Neural progenitor cell (in vitro differentiated cells): ENCODE measurements around the gene NRG3. TPM values are rescaled to one million over a fixed set of nuclear protein-coding genes. Genes with fewer than 3 reads are reported as not detected.

Experiments used
- DNase-seq: peaks from one replicate; pipeline ENCODE4 v3.0.0-alpha.2; 2016; ENCODE audit warnings: low spot score
- H2AFZ ChIP-seq: fragments of 200-600 bp; sonication (generic); replicated peaks from 2 replicates; pipeline ENCODE4 v1.6.1; 2016; ENCODE audit warnings: antibody characterized with exemption
- H3F3A ChIP-seq: fragments of 200-600 bp; sonication (generic); 2 replicates; pipeline ENCODE4 v1.6.1; 2016; ENCODE audit warnings: antibody characterized with exemption, low read depth
- H3K27ac ChIP-seq: fragments of 200-600 bp; sonication (generic); 2 replicates; pipeline ENCODE4 v1.5.1; 2016; ENCODE audit warnings: mild to moderate bottlenecking
- H3K27me3 ChIP-seq: fragments of 200-600 bp; sonication (generic); 2 replicates; pipeline ENCODE4 v1.6.1; 2016; ENCODE audit warnings: mild to moderate bottlenecking, moderate library complexity
- H3K36me3 ChIP-seq: fragments of 200-600 bp; sonication (generic); 2 replicates; pipeline ENCODE4 v1.5.1; 2016
- H3K4me1 ChIP-seq: fragments of 200-600 bp; sonication (generic); 2 replicates; pipeline ENCODE4 v1.6.1; 2016; ENCODE audit warnings: mixed run types
- H3K4me2 ChIP-seq: fragments of 200-600 bp; sonication (generic); 2 replicates; pipeline ENCODE4 v1.6.1; 2016
- H3K4me3 ChIP-seq: fragments of 200-600 bp; sonication (generic); 2 replicates; pipeline ENCODE4 v1.5.1; 2016
- H3K79me2 ChIP-seq: fragments of 200-600 bp; sonication (generic); 2 replicates; pipeline ENCODE4 v1.6.1; 2016; ENCODE audit warnings: low read depth
- H3K9ac ChIP-seq: fragments of 200-600 bp; sonication (generic); 2 replicates; pipeline ENCODE4 v1.6.1; 2016
- H3K9me3 ChIP-seq: fragments of 200-600 bp; sonication (generic); 2 replicates; pipeline ENCODE4 v1.5.1; 2016; ENCODE audit warnings: low read depth
- H4K20me1 ChIP-seq: fragments of 200-600 bp; sonication (generic); 2 replicates; pipeline ENCODE4 v1.6.1; 2016; ENCODE audit warnings: low read depth
- H3K27ac Mint-ChIP-seq: 3 replicates; pipeline ENCODE4 v1.8.0; 2021; ENCODE audit warnings: mixed read lengths
- H3K27me3 Mint-ChIP-seq: 2 replicates; pipeline ENCODE4 v1.8.0; 2022; ENCODE audit warnings: low read depth, mild to moderate bottlenecking, inconsistent platforms, moderate library complexity, mixed read lengths; ENCODE audit not compliant: insufficient read depth
- H3K36me3 Mint-ChIP-seq: 3 replicates; pipeline ENCODE4 v1.8.0; 2021; ENCODE audit warnings: mixed read lengths
- H3K4me1 Mint-ChIP-seq: 3 replicates; pipeline ENCODE4 v1.8.0; 2021; ENCODE audit warnings: mixed read lengths
- H3K4me3 Mint-ChIP-seq: 3 replicates; pipeline ENCODE4 v1.8.0; 2021; ENCODE audit warnings: mild to moderate bottlenecking, moderate library complexity, mixed read lengths
- H3K9me3 Mint-ChIP-seq: 3 replicates; pipeline ENCODE4 v1.8.0; 2020; ENCODE audit warnings: mixed read lengths
- CTCF ChIP-seq: fragments of 200-600 bp; sonication (generic); IDR thresholded peaks from 2 replicates; pipeline ENCODE4 v1.5.1; 2017; ENCODE audit warnings: antibody characterized with exemption, mild to moderate bottlenecking
- EZH2 ChIP-seq: fragments of 200-600 bp; sonication (generic); IDR thresholded peaks from 2 replicates; pipeline ENCODE4 v1.6.1; 2017; ENCODE audit warnings: antibody characterized with exemption, mild to moderate bottlenecking, moderate library complexity
- EZH2phosphoT487 ChIP-seq: fragments of 200-600 bp; sonication (generic); IDR thresholded peaks from 2 replicates; pipeline ENCODE4 v1.6.1; 2017; ENCODE audit warnings: antibody characterized with exemption
- total RNA-seq: library from RNA; depleted of rRNA; stranded (reverse); fragments of >200 nt; gene quantifications from 2 replicates; pipeline ENCODE4 v1.2.3, GENCODE V29; 2015; ENCODE audit warnings: low replicate concordance

NRG3 gene
- total RNA-seq, 1 donor from 2014 or later = 1.9 TPM

GRCh38 chr10:82212753-82213152, 337.8 kb downstream of the NRG3 start:
- H3K9me3 ChIP-seq = no peaks in the 10 kb centered on the region
- no peaks in the 10 kb centered on the region for H3K27me3 ChIP-seq
- H3K9me3 Mint-ChIP-seq = no peaks in the 10 kb centered on the region
- peaks cover 8% of the 10 kb centered on the region for H3K4me1 Mint-ChIP-seq
- H3K27ac Mint-ChIP-seq = no peak overlapping the region
- no peaks in the 10 kb centered on the region for H3F3A ChIP-seq
- no peaks in the 10 kb centered on the region for H3K79me2 ChIP-seq
- H3K27me3 Mint-ChIP-seq = no peaks in the 10 kb centered on the region
- no peak overlapping the region for H3K27ac ChIP-seq
- H3K4me3 ChIP-seq = no peak overlapping the region
- H3K36me3 ChIP-seq = no peaks in the 10 kb centered on the region
- H3K36me3 Mint-ChIP-seq = no peaks in the 10 kb centered on the region
- H3K9ac ChIP-seq = no peak overlapping the region
- no peak for DNase-seq
- H2AFZ ChIP-seq = no peak overlapping the region
- H4K20me1 ChIP-seq = no peaks in the 10 kb centered on the region
- H3K4me2 ChIP-seq = no peak overlapping the region
- H3K4me1 ChIP-seq = peaks cover 10% of the 10 kb centered on the region
- no peak overlapping the region for H3K4me3 Mint-ChIP-seq
- TF ChIP-seq CTCF = no peak
- TF ChIP-seq EZH2 = no peak
- no peak for TF ChIP-seq EZH2phosphoT487

- H3K4me3 Mint-ChIP-seq = no peak overlapping the region
- no peaks in the 10 kb centered on the region for H3K79me2 ChIP-seq
- no peak overlapping the region for H3K9ac ChIP-seq
- peaks cover 8% of the 10 kb centered on the region for H3K4me1 Mint-ChIP-seq
- no peak overlapping the region for H3K27ac Mint-ChIP-seq
- H3K4me3 ChIP-seq = no peak overlapping the region
- H3K36me3 Mint-ChIP-seq = no peaks in the 10 kb centered on the region
- H3K4me2 ChIP-seq = no peak overlapping the region
- no peak overlapping the region for H3K27ac ChIP-seq
- H3K9me3 Mint-ChIP-seq = no peaks in the 10 kb centered on the region
- no peaks in the 10 kb centered on the region for H3K9me3 ChIP-seq
- H3K27me3 ChIP-seq = no peaks in the 10 kb centered on the region
- H3K4me1 ChIP-seq = peaks cover 10% of the 10 kb centered on the region
- H4K20me1 ChIP-seq = no peaks in the 10 kb centered on the region
- no peaks in the 10 kb centered on the region for H3K27me3 Mint-ChIP-seq
- H3F3A ChIP-seq = no peaks in the 10 kb centered on the region
- H2AFZ ChIP-seq = no peak overlapping the region
- no peaks in the 10 kb centered on the region for H3K36me3 ChIP-seq
- no peak for TF ChIP-seq CTCF
- no peak for TF ChIP-seq EZH2phosphoT487
- no peak for TF ChIP-seq EZH2
- DNase-seq = no peak
Measured at GRCh38 chr10:82213784-82214183, 338.8 kb downstream of the NRG3 start.

- Histone ChIP-seq H3K4me2 (no peak overlapping the region), H3K4me1 (no peaks in the 10 kb centered on the region), H3K9ac (no peak overlapping the region), H3K36me3 (no peaks in the 10 kb centered on the region), H4K20me1 (no peaks in the 10 kb centered on the region), H3K9me3 (no peaks in the 10 kb centered on the region), H3K4me3 (no peak overlapping the region), H3F3A (no peaks in the 10 kb centered on the region), H3K79me2 (no peaks in the 10 kb centered on the region), H2AFZ (no peak overlapping the region), H3K27me3 (no peaks in the 10 kb centered on the region), H3K27ac (no peak overlapping the region)
- H3K4me3 Mint-ChIP-seq = no peak overlapping the region
- no peaks in the 10 kb centered on the region for H3K27me3 Mint-ChIP-seq
- H3K27ac Mint-ChIP-seq = no peak overlapping the region
- no peak for TF ChIP-seq EZH2
- TF ChIP-seq CTCF = no peak
- TF ChIP-seq EZH2phosphoT487 = no peak
- H3K36me3 Mint-ChIP-seq = no peaks in the 10 kb centered on the region
- no peaks in the 10 kb centered on the region for H3K4me1 Mint-ChIP-seq
- no peak for DNase-seq
- no peaks in the 10 kb centered on the region for H3K9me3 Mint-ChIP-seq
Measured at GRCh38 chr10:82221056-82221455, 346.1 kb downstream of the NRG3 start.
